Erythroblast (primary cell): ENCODE data around the gene PEX10.

Experiments used
- GATA1 ChIP-seq: IDR thresholded peaks from 2 replicates; pipeline ENCODE4 v1.6.1; 2011; ENCODE audit warnings: low read depth, mild to moderate bottlenecking, control low read depth, low read length, moderate library complexity
- POLR2A ChIP-seq: IDR thresholded peaks from 2 replicates; pipeline ENCODE4 v1.6.1; 2011; ENCODE audit warnings: mild to moderate bottlenecking, low read length

DNA sequence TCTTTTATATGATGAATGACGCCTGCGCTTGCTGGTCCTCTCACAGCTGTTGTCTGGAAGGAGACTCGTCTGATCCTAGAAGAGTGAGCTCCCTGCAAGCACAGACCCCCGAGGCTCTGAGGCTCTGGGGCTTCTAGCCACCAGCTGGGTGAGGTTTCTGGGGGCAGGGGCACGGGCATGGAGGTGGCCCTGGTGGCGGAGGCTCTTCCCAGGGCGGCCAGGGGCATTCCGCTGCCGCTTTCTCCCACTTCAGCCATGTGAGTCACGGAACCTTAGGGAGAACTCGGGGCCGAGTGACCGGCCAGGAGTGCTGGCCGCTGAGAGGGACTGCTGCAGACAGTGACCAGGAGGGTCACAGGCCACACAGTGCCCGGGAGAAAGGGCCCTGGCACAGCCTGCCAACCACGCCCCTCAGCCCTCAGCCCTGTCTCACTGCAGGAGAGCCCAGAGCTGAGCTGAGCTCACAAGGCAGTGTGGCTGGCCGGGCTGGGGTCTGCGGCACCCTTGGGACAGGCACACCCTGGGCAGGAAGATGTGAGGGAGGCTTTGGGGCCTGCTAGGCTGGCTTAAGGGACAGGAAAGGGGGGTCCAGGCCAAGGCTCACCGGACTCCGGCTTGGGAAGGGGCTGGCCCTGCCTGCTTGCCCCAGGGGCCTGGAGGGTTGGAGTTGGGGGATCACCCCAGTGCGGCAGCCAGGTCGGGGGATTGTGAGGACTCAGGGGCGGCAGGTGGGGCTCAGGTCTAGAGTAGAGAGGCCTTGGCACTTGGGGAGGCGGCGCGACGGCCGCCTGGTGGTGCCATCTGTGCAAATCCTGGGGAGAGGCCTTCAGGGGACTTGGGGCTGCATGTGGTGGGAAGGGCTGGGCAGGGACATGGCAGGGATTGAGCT, 56.7 kb downstream of the PEX10 start:
- TF ChIP-seq POLR2A: no peak
- TF ChIP-seq GATA1: no peak
